GM19438 (cell line): ENCODE results near the gene SLC27A2.
A peak's percentile ranks its signal among the peaks of the same experiment; 100 is the strongest.
"Not testable (repeated sequence)": the region's sequence is repeated elsewhere in the genome, so short reads cannot be mapped to it uniquely, and the experiment has no call there.

Experiments used
- ATAC-seq: cut with Tn5 transposase; IDR thresholded peaks from one replicate; pipeline ENCODE4 v1.9.1; 2021; ENCODE audit warnings: low read depth; ENCODE audit not compliant: unreplicated experiment

The SLC27A2 gene

DNA sequence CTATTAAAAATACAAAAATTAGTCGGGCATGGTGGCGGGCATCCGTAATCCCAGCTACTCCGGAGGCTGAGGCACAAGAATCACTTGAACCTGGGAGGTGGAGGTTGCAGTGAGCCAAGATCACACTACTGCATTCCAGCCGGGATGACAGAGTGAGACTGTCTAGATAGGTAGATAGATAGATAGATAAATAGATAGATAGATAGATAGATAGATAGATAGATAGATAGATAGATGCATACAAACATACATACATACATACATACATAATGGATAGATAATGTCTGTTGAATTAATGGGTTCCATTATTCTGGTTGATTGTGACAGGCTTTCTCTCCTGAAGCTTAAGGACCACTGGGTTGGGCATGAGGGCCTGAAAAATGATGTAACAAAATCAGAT is 6.8 kb downstream of the SLC27A2 start:
- ATAC-seq = not testable (repeated sequence)

- ATAC-seq = no peak
Measured at GRCh38 chr15:50189633-50190032, 7.6 kb downstream of the SLC27A2 start.

- ATAC-seq = peak; percentile 71
Measured at GRCh38 chr15:50190166-50190570, 8.2 kb downstream of the SLC27A2 start.

DNA sequence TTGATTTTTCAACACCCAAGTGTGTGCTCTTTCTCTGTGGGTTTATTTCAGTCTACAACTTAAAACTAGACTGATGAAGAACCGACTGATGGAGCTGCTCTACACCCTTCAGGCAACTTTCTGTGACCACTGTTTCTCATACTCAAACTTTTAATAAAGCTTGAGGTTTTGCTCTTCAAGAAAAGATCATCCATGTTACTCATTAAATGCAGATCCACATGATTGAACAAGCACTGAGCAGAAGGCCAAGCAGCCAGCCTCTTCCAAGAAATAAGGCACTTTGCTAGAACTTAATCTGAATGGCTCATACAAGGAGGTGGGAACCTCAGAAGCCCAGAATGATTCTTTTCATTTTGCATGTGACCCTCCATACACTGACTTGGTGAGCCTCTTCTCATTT is 8.7 kb downstream of the SLC27A2 start:
- peak; percentile 69 for ATAC-seq

GRCh38 chr15:50192164-50192563 is 10.2 kb downstream of the SLC27A2 start:
- ATAC-seq = no peak

DNA sequence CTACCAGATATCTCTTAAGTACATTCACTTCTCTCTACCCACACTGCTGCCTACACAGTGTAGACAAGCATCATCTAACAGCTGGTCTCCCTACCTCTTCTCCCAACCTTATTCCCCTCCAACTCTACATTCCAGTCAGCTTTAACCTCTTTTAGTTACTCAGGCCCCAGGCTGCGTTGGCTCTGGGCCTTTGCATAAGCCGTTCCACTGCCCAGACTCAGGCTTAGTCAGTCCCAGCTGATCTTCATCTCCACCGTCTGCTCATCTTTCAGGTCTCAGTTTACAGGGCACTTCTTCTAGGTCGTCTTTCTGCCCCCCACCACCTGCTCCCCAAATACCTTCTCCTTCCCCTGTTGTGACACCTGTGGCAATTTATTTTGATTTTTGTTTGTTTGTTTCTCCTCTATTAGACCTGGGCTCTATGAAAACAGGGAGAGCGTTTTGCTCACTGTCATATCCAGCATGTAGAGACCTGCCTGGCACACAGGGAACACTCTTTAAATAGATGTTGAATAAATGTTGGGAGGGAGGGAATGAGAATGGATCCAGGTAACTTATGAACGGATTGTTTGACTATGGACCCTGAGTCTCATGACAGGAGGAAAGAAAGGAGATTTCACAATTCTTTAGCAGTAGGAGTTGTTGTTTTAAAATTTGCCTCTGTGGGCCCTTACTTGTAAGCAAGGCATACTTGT is 11.1 kb downstream of the SLC27A2 start:
- ATAC-seq = no peak

- ATAC-seq = no peak
Measured at GRCh38 chr15:50202003-50202402, 20.0 kb downstream of the SLC27A2 start.

GRCh38 chr15:50206020-50206419 is 24.0 kb downstream of the SLC27A2 start:
- no peak for ATAC-seq

DNA sequence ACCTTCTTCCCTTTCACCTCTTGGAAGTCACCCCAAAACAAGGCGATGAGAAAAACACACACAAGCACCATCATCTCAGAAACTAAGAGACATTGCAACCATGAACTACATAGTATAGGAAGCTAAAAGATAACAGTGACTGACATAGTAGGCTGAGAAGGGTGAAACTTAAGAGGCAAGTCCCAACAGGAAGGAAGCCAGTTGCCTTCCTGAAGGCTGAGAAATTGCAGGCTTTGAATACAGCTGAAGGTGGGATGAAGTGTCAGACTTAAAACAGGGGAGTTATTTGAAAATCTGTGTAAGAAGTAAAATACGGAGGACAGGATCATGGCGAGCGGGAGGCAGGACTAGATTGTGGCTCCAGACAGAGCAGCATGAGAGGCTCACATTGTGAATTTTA is 27.8 kb downstream of the SLC27A2 start:
- ATAC-seq = no peak

GRCh38 chr15:50210462-50211157 is 28.6 kb downstream of the SLC27A2 start:
- ATAC-seq = no peak

GRCh38 chr15:50218291-50218690 is 36.3 kb downstream of the SLC27A2 start:
- ATAC-seq = no peak

DNA sequence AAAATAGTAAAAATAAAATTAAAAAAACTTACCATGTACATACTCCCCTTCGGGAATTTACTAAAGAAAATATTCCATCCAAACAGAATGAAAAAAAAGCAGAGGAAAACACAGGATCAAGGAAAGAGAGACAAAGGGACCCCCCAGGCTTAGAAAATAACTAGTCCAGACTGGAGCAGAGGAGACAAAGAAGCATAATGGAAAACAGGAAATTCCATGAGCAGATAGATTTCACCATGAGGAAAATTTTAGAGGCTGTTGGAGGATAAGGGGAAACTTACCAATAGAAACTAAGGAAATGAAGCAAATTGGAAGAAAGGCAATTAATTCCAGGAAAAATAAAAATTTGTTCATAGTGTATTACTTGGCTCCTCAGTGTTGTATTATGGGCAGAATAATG is 36.7 kb downstream of the SLC27A2 start:
- no peak for ATAC-seq

DNA sequence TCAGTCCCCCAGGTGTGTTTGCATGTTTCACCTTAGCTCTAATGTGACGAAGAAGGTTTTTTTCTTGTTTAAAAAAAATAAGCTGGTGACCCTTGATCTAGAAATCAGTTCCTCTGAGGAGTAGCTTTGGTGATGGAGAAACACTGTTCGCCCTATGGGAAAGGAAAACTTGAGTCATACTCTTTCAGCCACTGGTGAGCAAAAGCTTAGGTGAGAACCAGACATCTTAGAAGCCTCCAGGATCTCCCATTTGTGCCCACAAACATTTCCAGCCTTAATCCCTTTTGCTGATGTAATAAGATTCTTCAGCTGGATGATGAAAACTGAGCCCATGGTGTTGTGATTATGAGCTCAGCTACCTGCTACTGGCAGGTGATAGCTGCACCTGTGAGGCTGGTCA is 37.8 kb downstream of the SLC27A2 start:
- no peak for ATAC-seq

- ATAC-seq = no peak
Measured at GRCh38 chr15:50222181-50222580, 40.2 kb downstream of the SLC27A2 start.

- no peak for ATAC-seq
Measured at GRCh38 chr15:50224606-50225005, 42.6 kb downstream of the SLC27A2 start.

DNA sequence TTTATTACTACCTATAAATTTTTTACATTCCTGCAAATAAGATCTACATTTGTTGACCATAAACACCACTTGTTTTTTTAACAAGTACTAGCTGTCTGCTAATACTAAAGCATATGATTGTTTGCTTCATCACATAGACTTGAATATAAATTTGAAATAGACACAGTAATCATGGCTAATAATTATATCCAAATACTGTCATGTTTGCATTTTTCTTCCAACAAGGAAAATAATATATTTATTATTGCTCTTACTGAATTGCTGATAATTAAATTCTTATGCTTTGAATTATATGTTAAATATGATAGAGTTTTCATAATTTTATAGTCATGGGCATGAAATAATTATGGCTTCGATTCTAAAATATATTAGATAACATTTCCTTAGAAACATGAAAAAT is 43.1 kb downstream of the SLC27A2 start:
- no peak for ATAC-seq

- ATAC-seq = no peak
Measured at GRCh38 chr15:50225938-50226337, 43.9 kb downstream of the SLC27A2 start.

DNA sequence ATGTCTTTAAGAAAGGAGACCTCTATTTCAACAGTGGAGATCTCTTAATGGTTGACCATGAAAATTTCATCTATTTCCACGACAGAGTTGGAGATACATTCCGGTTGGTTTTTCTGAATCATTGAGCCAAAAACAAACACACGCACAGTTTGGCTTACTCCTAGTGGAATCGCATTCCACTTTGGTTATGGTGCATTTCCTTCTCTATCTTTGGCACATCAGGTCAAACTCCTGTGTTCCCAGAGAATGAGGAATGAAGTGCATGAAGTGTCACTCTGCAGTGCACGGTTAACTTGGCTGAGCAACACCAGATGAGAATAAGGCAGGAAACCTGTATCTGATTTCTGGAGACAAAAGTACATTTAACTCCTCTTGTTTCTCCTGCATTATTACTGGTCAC is 45.1 kb downstream of the SLC27A2 start:
- ATAC-seq = no peak

- ATAC-seq = no peak
Measured at GRCh38 chr15:50228866-50229265, 46.9 kb downstream of the SLC27A2 start.

DNA sequence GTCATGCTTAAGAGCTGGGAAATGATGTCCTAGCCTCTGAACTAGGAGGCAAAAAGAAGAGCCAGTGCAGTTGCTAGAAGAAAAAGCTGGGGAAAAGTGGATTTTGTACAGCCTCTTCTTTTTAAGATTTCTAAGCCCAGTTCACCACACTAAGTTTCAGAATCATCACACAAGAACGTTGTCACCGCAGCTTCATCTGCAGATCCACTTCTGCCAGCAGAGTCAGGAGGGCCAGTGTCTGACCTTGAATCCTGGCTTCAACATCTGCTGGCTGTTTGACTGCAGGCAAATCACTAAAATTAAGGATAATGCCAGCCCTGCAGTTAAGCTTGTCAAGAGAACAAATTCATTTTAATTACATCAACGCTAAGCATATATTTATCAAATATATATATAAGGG is 47.3 kb downstream of the SLC27A2 start:
- no peak for ATAC-seq

GRCh38 chr15:50231761-50232160 is 49.8 kb downstream of the SLC27A2 start:
- ATAC-seq = no peak

DNA sequence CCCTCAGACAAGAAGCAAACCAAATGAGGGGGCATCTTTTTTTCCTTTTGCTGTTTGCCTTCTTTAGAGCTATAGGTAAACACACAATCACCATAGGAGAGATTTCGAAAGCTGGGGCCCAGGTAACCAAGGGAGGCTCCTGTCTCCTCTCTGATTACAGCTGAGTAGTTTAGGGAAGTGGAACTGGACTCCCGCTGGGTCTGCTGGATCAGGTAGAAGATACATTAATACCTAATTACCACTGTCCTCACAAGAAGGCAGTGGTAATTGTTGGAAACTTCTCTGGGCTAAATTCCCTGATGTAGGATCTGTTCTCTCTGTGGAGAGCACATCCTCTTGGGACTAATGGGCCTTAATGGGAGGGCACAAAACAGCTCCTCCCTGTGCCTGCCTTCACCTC is 50.8 kb downstream of the SLC27A2 start:
- no peak for ATAC-seq
